HCT116 (cell line): ENCODE results near the gene GNGT2. TPM values are rescaled to one million over a fixed set of nuclear protein-coding genes. Genes with fewer than 3 reads are reported as not detected.

ENCODE experiments used
- ATAC-seq: fragments of 200-7000 bp; cut with Tn5 transposase; 2 replicates; pipeline ENCODE4 v1.9.1; 2020; ENCODE audit warnings: mild to moderate bottlenecking, moderate library complexity
- BruUV-seq: library from RNA; stranded (reverse); fragments of 400-500 nt; replicated peaks from 2 replicates; lab custom pipeline; 2021; lab: Mats Ljungman, UMichigan
- CTCF ChIA-PET: fragments of 300-600 bp; sonication (Branson Sonifier 250); formaldehyde crosslinking; loops from one replicate; lab custom pipeline; 2021; ENCODE audit warnings: antibody characterized with exemption; lab: Charles Lee
- POLR2A ChIA-PET: fragments of 300-600, 350-600 bp; sonication (Branson Sonifier 250); formaldehyde crosslinking; loops from one replicate; lab custom pipeline; 2021; ENCODE audit warnings: antibody characterized with exemption; lab: Charles Lee
- RAD21 ChIA-PET, 2 experiments: fragments of 300-600 bp; sonication (Branson Sonifier 250); formaldehyde crosslinking; loops; one replicate each; lab custom pipeline; 2023; ENCODE audit warnings: low total read pairs in 2 of 2; ENCODE audit not compliant: uncharacterized antibody in 2 of 2, unreplicated experiment in 2 of 2, low non-redundant PET in 1 of 2; lab: Charles Lee
- DNase-seq: peaks from one replicate; pipeline ENCODE4 v3.0.0-alpha.2; 2010; ENCODE audit warnings: low read depth, low spot score
- H2AFZ ChIP-seq: fragments of 200-600 bp; shearing (Covaris generic), sonication (generic); 2 replicates; pipeline ENCODE4 v1.6.1; 2017; ENCODE audit warnings: low read depth, mixed run types, mixed read lengths, antibody characterized with exemption, low read length; ENCODE audit not compliant: poor library complexity, severe bottlenecking
- H3K27ac ChIP-seq: 2 replicates; pipeline ENCODE4 v1.5.1; 2012; ENCODE audit warnings: low read depth, low read length
- H3K27me3 ChIP-seq: fragments of 200-600 bp; sonication (generic); 2 replicates; pipeline ENCODE4 v1.6.1; 2016; ENCODE audit warnings: mixed run types, low read length, mixed read lengths; ENCODE audit not compliant: insufficient read depth
- H3K36me3 ChIP-seq, 2 experiments: fragments of 200-500 bp in 1 of 2; fragments of 200-600 bp in 1 of 2; sonication (Bioruptor generic) in 1 of 2; sonication (generic) in 1 of 2; 2 replicates each; pipeline versions ENCODE4 v1.5.1 to v1.6.1; 2014 to 2016; ENCODE audit warnings: low read length in 2 of 2, inconsistent platforms in 1 of 2, mixed read lengths in 1 of 2, mixed run types in 1 of 2; ENCODE audit not compliant: insufficient read depth in 2 of 2, control insufficient read depth in 1 of 2
- H3K4me1 ChIP-seq, 2 experiments: fragments of 200-600 bp in 1 of 2; sonication (generic) in 1 of 2; 2 replicates each; pipeline versions ENCODE4 v1.5.1 to v1.6.1; 2012 to 2017; ENCODE audit warnings: low read length in 2 of 2, inconsistent platforms in 1 of 2, mild to moderate bottlenecking in 1 of 2, mixed read lengths in 1 of 2, mixed run types in 1 of 2, moderate library complexity in 1 of 2; ENCODE audit not compliant: insufficient read depth in 2 of 2, control insufficient read depth in 1 of 2
- H3K4me2 ChIP-seq: fragments of 200-600 bp; sonication (generic); 2 replicates; pipeline ENCODE4 v1.6.1; 2017; ENCODE audit warnings: mixed run types, low read length, mixed read lengths
- H3K4me3 ChIP-seq, 2 experiments: fragments of 200-600 bp in 1 of 2; sonication (generic) in 1 of 2; replicated peaks in 1 of 2; 2 replicates each; pipeline ENCODE4 v1.5.1; 2011 to 2016; ENCODE audit warnings: low read length in 2 of 2, control low read depth in 1 of 2, low read depth in 1 of 2, mild to moderate bottlenecking in 1 of 2, mixed read lengths in 1 of 2, mixed run types in 1 of 2
- H3K79me2 ChIP-seq: fragments of 200-600 bp; sonication (generic); 2 replicates; pipeline ENCODE4 v1.6.1; 2017; ENCODE audit warnings: mild to moderate bottlenecking, mixed run types, low read length, moderate library complexity, mixed read lengths; ENCODE audit not compliant: insufficient read depth
- H3K9ac ChIP-seq: fragments of 200-600 bp; sonication (generic); 2 replicates; pipeline ENCODE4 v1.6.1; 2016; ENCODE audit warnings: low read length, mixed read lengths
- H3K9me2 ChIP-seq: fragments of 200-600 bp; sonication (generic), shearing (Covaris generic); 2 replicates; pipeline ENCODE4 v1.6.1; 2017; ENCODE audit warnings: mixed run types, mild to moderate bottlenecking, moderate library complexity; ENCODE audit not compliant: insufficient read depth
- H3K9me3 ChIP-seq, 2 experiments: fragments of 200-500 bp in 1 of 2; fragments of 200-600 bp in 1 of 2; sonication (Bioruptor generic) in 1 of 2; sonication (generic) in 1 of 2; 2 replicates each; pipeline ENCODE4 v1.6.1; 2014 to 2017; ENCODE audit warnings: low read length in 2 of 2, mixed read lengths in 2 of 2, inconsistent platforms in 1 of 2, low read depth in 1 of 2, mild to moderate bottlenecking in 1 of 2, mixed run types in 1 of 2, moderate library complexity in 1 of 2; ENCODE audit not compliant: control insufficient read depth in 1 of 2, insufficient read depth in 1 of 2
- H4K20me1 ChIP-seq: fragments of 200-600 bp; sonication (generic), shearing (Covaris generic); 2 replicates; pipeline ENCODE4 v1.6.1; 2017; ENCODE audit warnings: mixed run types, mild to moderate bottlenecking, moderate library complexity; ENCODE audit not compliant: insufficient read depth
- CEBPB ChIP-seq: IDR thresholded peaks from 2 replicates; pipeline ENCODE4 v1.6.1; 2012; ENCODE audit warnings: low read depth
- CTCF ChIP-seq, 3 experiments: fragments of 200-600 bp in 1 of 3; sonication (generic) in 1 of 3; IDR thresholded peaks in 2 of 3; conservative IDR thresholded peaks in 1 of 3; 2 replicates each; pipeline ENCODE4 v1.5.1; 2012 to 2017; ENCODE audit warnings: low read depth in 2 of 3, low read length in 2 of 3, antibody characterized with exemption in 1 of 3, borderline replicate concordance in 1 of 3, control low read depth in 1 of 3, mild to moderate bottlenecking in 1 of 3, mixed read lengths in 1 of 3, mixed run types in 1 of 3, moderate library complexity in 1 of 3; ENCODE audit not compliant: insufficient read depth in 1 of 3
- EGR1 ChIP-seq: IDR thresholded peaks from 2 replicates; pipeline ENCODE4 v1.6.1; 2012; ENCODE audit warnings: low read depth
- EZH2 ChIP-seq: fragments of 200-600 bp; sonication (generic); IDR thresholded peaks from 2 replicates; pipeline ENCODE4 v1.6.1; 2017; ENCODE audit warnings: antibody characterized with exemption, mixed run types
- POLR2A ChIP-seq: IDR thresholded peaks from 2 replicates; pipeline ENCODE4 v1.7.0; 2011; ENCODE audit warnings: borderline replicate concordance; ENCODE audit not compliant: insufficient read depth, insufficient read length; ENCODE audit errors: extremely low read depth
- SIN3A ChIP-seq: IDR thresholded peaks from 2 replicates; pipeline ENCODE4 v1.6.1; 2012; ENCODE audit warnings: low read depth
- SP1 ChIP-seq: IDR thresholded peaks from 2 replicates; pipeline ENCODE4 v1.6.1; 2012; ENCODE audit warnings: low read depth
- TCF7L2 ChIP-seq: IDR thresholded peaks from 2 replicates; pipeline ENCODE4 v1.7.0; 2011; ENCODE audit warnings: borderline replicate concordance, inconsistent platforms; ENCODE audit not compliant: insufficient read depth, insufficient read length; ENCODE audit errors: extremely low read depth
- ZBTB33 ChIP-seq: IDR thresholded peaks from 2 replicates; pipeline ENCODE4 v1.6.1; 2011; ENCODE audit warnings: mild to moderate bottlenecking, low read length, moderate library complexity; ENCODE audit not compliant: insufficient replicate concordance; ENCODE audit errors: extremely low read depth
- ZFX ChIP-seq: fragments of 450-650 bp; IDR thresholded peaks from 2 replicates; pipeline ENCODE4 v1.6.1; 2017
- ZNF274 ChIP-seq: fragments of 200-500 bp; sonication (Bioruptor generic); IDR thresholded peaks from 2 replicates; pipeline ENCODE4 v1.6.1; 2014; ENCODE audit warnings: mild to moderate bottlenecking, low read depth, low read length, inconsistent platforms
- intact Hi-C: fragments of 100-400 bp; cut with micrococcal nuclease; formaldehyde crosslinking; loops from 2 replicates; pipeline ENCODE4 v1.10.0; 2022
- total RNA-seq: library from RNA; stranded (reverse); gene quantifications from one replicate; pipeline ENCODE4 v1.2.1, GENCODE V29; 2021; ENCODE audit not compliant: unreplicated experiment

Gene GNGT2
- total RNA-seq, 1 experiment from 2014 or later: not detected

- TF ChIP-seq ZBTB33: no peak
- no peak for TF ChIP-seq EZH2
- no peak for TF ChIP-seq ZFX
- no peak for TF ChIP-seq CEBPB
- no peak for TF ChIP-seq ZNF274
- no peak for TF ChIP-seq TCF7L2
- no peak for TF ChIP-seq SIN3A
- no peak for TF ChIP-seq EGR1
Observed at GRCh38 chr17:49216482-49216881, 6.1 kb upstream of the GNGT2 start (continued).

GRCh38 chr17:49214676-49215360 is 4.4 kb upstream of the GNGT2 start:
- H3K4me3 ChIP-seq: no peak overlapping the region
- ATAC-seq (no peak), DNase-seq (no peak)
- H3K27me3 ChIP-seq: no peaks in the 10 kb centered on the region
- TF ChIP-seq CTCF (IDR thresholded peaks at IDR 0.05 in 2 of 3, conservative IDR thresholded peaks at IDR 0.05 in 1 of 3; ENCODE audit: borderline replicate concordance in 1 of 3, insufficient read depth in 1 of 3, low read depth in 2 of 3, low read length in 2 of 3) (no peak), ZNF274 (no peak), SP1 (no peak), POLR2A (no peak)
- no TSS peak for BruUV-seq
- CTCF ChIA-PET: interaction anchor here (0.6 kb wide), 1 partner anchor 13 kb away, joined by 3 read pairs; no protein-coding TSS in a partner anchor
- H3K4me2 ChIP-seq: no peak overlapping the region
- intact Hi-C loops: no loop called here
- no peaks in the 10 kb centered on the region for H3K79me2 ChIP-seq
- no peaks in the 10 kb centered on the region for H4K20me1 ChIP-seq
- no peak overlapping the region for H3K9ac ChIP-seq
- RAD21 ChIA-PET: no interaction called here
- POLR2A ChIA-PET: interaction anchor here (1.3 kb wide), 1 partner anchor 23 kb away, joined by 3 read pairs; no protein-coding TSS in a partner anchor
- no peaks in the 10 kb centered on the region for H3K9me3 ChIP-seq
- H3K9me2 ChIP-seq: no peaks in the 10 kb centered on the region
- no peak overlapping the region for H2AFZ ChIP-seq
- H3K4me1 ChIP-seq: peaks cover 0 to under 1% of the 10 kb centered on the region in 2 experiments; a peak in 1 of 4 replicates
- no peaks in the 10 kb centered on the region for H3K36me3 ChIP-seq
- H3K27ac ChIP-seq: no peak overlapping the region
